Uterus (tissue), 2 donors: ENCODE data around the gene ADIG.

Source experiments
- POLR2A ChIP-seq, 2 donors: fragments of 450-650 bp; IDR thresholded peaks; one replicate each; pipeline ENCODE4 v1.6.1; 2016; ENCODE audit warnings: antibody characterized with exemption in 2 of 2, mild to moderate bottlenecking in 1 of 2, moderate library complexity in 1 of 2
- TF ChIP-seq, protein P1 (sequence below), 4 experiments: fragments of 200-600 bp in 2 of 4; fragments of 450-650 bp in 2 of 4; sonication (generic) in 2 of 4; IDR thresholded peaks; one replicate each; pipeline ENCODE4 v1.5.1; 2016 to 2019; ENCODE audit warnings: antibody characterized with exemption in 4 of 4, mild to moderate bottlenecking in 2 of 4, moderate library complexity in 1 of 4

DNA sequence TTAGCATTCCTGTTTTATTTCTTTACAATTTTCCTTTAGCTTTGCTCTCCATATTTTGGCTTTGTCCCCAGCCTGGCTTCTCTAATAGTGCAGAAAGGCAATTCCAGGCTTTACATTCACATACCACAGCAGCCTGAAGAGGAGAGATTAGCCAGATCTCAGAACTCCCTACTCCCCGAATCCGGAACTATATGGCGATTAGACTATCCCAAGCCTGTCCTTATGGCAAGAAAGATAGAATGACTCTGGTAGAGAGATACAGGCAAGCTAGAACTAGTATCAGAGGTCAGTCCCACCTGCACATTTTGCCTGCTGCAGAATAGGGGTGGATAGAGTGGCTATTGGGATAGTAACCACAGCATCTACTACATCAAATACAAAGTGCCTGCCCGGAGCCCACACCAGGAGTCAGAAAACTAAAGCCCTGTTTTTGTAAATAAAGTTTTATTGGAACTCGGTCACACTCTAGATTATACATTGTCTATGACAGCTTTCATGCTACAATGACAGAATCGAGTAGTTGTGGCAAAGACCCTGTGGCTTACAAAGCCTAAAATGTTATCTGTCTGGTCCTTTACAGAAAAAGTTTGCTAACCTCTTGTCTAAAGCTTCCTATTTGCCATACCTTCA lies 17.1 kb upstream of the ADIG start:
- TF ChIP-seq, protein P1, sequence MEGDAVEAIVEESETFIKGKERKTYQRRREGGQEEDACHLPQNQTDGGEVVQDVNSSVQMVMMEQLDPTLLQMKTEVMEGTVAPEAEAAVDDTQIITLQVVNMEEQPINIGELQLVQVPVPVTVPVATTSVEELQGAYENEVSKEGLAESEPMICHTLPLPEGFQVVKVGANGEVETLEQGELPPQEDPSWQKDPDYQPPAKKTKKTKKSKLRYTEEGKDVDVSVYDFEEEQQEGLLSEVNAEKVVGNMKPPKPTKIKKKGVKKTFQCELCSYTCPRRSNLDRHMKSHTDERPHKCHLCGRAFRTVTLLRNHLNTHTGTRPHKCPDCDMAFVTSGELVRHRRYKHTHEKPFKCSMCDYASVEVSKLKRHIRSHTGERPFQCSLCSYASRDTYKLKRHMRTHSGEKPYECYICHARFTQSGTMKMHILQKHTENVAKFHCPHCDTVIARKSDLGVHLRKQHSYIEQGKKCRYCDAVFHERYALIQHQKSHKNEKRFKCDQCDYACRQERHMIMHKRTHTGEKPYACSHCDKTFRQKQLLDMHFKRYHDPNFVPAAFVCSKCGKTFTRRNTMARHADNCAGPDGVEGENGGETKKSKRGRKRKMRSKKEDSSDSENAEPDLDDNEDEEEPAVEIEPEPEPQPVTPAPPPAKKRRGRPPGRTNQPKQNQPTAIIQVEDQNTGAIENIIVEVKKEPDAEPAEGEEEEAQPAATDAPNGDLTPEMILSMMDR (IDR thresholded peaks at IDR 0.05) = no peak
- no peak for TF ChIP-seq POLR2A (IDR thresholded peaks at IDR 0.05)
